GM12872 (cell line): ENCODE data around the gene FAM110D.

ENCODE experiments used
- CTCF ChIP-seq: IDR thresholded peaks from 3 replicates; pipeline ENCODE4 v1.5.1; 2011; ENCODE audit warnings: low read depth, mild to moderate bottlenecking, low read length, moderate library complexity; ENCODE audit not compliant: insufficient read depth

FAM110D gene

GRCh38 chr1:26158908-26159742 lies at the start of gene FAM110D:
FAM110D (plus strand) TSS chr1:26159079; CDS start chr1:26161292, 2,213 bp downstream.
- TF ChIP-seq CTCF = no peak

- no peak for TF ChIP-seq CTCF
Measured at GRCh38 chr1:26109229-26110164, 49.4 kb upstream of the FAM110D start.

GRCh38 chr1:26110731-26111529 lies 47.9 kb upstream of the FAM110D start:
- no peak for TF ChIP-seq CTCF

- TF ChIP-seq CTCF = no peak
Measured at GRCh38 chr1:26111530-26112406, 47.1 kb upstream of the FAM110D start, which contains the start of gene PDIK1L. PDIK1L (plus strand) TSS chr1:26111824; CDS start chr1:26114309, 2,485 bp downstream.

- no peak for TF ChIP-seq CTCF
Measured at GRCh38 chr1:26112407-26112775, 46.5 kb upstream of the FAM110D start.

GRCh38 chr1:26114165-26114927 lies 44.5 kb upstream of the FAM110D start:
- no peak for TF ChIP-seq CTCF
